Uterus (tissue), 2 donors: ENCODE data around the gene ELMO2.

Experiments
- POLR2A ChIP-seq, 2 donors: fragments of 450-650 bp; IDR thresholded peaks; one replicate each; pipeline ENCODE4 v1.6.1; 2016; ENCODE audit warnings: antibody characterized with exemption in 2 of 2, mild to moderate bottlenecking in 1 of 2, moderate library complexity in 1 of 2
- TF ChIP-seq, protein P1 (sequence below), 4 experiments: fragments of 200-600 bp in 2 of 4; fragments of 450-650 bp in 2 of 4; sonication (generic) in 2 of 4; IDR thresholded peaks; one replicate each; pipeline ENCODE4 v1.5.1; 2016 to 2019; ENCODE audit warnings: antibody characterized with exemption in 4 of 4, mild to moderate bottlenecking in 2 of 4, moderate library complexity in 1 of 4

- TF ChIP-seq, protein P1, sequence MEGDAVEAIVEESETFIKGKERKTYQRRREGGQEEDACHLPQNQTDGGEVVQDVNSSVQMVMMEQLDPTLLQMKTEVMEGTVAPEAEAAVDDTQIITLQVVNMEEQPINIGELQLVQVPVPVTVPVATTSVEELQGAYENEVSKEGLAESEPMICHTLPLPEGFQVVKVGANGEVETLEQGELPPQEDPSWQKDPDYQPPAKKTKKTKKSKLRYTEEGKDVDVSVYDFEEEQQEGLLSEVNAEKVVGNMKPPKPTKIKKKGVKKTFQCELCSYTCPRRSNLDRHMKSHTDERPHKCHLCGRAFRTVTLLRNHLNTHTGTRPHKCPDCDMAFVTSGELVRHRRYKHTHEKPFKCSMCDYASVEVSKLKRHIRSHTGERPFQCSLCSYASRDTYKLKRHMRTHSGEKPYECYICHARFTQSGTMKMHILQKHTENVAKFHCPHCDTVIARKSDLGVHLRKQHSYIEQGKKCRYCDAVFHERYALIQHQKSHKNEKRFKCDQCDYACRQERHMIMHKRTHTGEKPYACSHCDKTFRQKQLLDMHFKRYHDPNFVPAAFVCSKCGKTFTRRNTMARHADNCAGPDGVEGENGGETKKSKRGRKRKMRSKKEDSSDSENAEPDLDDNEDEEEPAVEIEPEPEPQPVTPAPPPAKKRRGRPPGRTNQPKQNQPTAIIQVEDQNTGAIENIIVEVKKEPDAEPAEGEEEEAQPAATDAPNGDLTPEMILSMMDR (IDR thresholded peaks at IDR 0.05), result no peak
- TF ChIP-seq POLR2A (IDR thresholded peaks at IDR 0.05), result no peak
These were observed 65.1 kb downstream of the ELMO2 start for GRCh38 chr20:46341074-46342009.
